OCI-LY7 (cell line): Measurements from ENCODE around the gene SIK3.

Source experiments
- CTCF ChIP-seq: fragments of 200-600 bp; sonication (generic); conservative IDR thresholded peaks from 2 replicates; pipeline ENCODE4 v1.5.1; 2014; ENCODE audit warnings: mild to moderate bottlenecking, antibody characterized with exemption, low read length, moderate library complexity, mixed read lengths
- EZH2phosphoT487 ChIP-seq: fragments of 200-600 bp; sonication (generic); IDR thresholded peaks from 2 replicates; pipeline ENCODE4 v1.6.1; 2018; ENCODE audit warnings: low read depth, borderline replicate concordance, mild to moderate bottlenecking, mixed run types, antibody characterized with exemption, low read length, moderate library complexity, mixed read lengths

- TF ChIP-seq CTCF (no peak), EZH2phosphoT487 (no peak)
Observed at GRCh38 chr11:116842117-116842516, 256.1 kb downstream of the SIK3 start.
